ENCODE results near the gene SPHKAP. TPM values are rescaled to one million over a fixed set of nuclear protein-coding genes. Genes with fewer than 3 reads are reported as not detected.

Gene SPHKAP
- polyA plus RNA-seq, 1 donor (not counting 4 experiments of a cell fraction or from before 2014, with no cell fraction given), result not detected

- Histone ChIP-seq H3K27me3 (ENCODE audit: control insufficient read depth, extremely low read depth, insufficient read depth, low read length) (no peaks in the 10 kb centered on the region), H3K9ac (ENCODE audit: control insufficient read depth, extremely low read depth, insufficient read depth, low read length) (no peak overlapping the region), H3K4me1 (ENCODE audit: control insufficient read depth, extremely low read depth, insufficient read depth, low read length) (no peaks in the 10 kb centered on the region), H3K4me3 (ENCODE audit: control insufficient read depth in 2 of 3, extremely low read depth in 1 of 3, insufficient read depth in 2 of 3, low read depth in 1 of 3, low read length in 3 of 3) (no peak overlapping the region), H2AFZ (ENCODE audit: control insufficient read depth, low read length) (no peak overlapping the region), H3K9me1 (ENCODE audit: control insufficient read depth, extremely low read depth, insufficient read depth, low read length) (no peaks in the 10 kb centered on the region), H3K27ac (ENCODE audit: control insufficient read depth, insufficient read depth, low read length) (no peak overlapping the region), H3K36me3 (ENCODE audit: control insufficient read depth in 2 of 2, extremely low read depth in 1 of 2, insufficient read depth in 2 of 2, low read length in 2 of 2) (no peaks in the 10 kb centered on the region), H3K79me2 (ENCODE audit: control insufficient read depth, insufficient read depth, low read length) (no peaks in the 10 kb centered on the region), H4K20me1 (ENCODE audit: control insufficient read depth, extremely low read depth, insufficient read depth, low read length) (no peaks in the 10 kb centered on the region), H3K4me2 (ENCODE audit: control insufficient read depth, extremely low read depth, insufficient read depth, low read depth, low read length) (no peak overlapping the region), H3K9me3 (ENCODE audit: control insufficient read depth, low read depth, low read length) (no peaks in the 10 kb centered on the region)
- dilution Hi-C loops (cut with MboI; ENCODE audit: extremely low pct_ligation_motif_present, low sequenced_read_pairs), result no loop called here
- DNase-seq (ENCODE audit: low read depth, low spot score) (no peak), FAIRE-seq (no peak)
- no peak for TF ChIP-seq EZH2 (IDR thresholded peaks at IDR 0.05; ENCODE audit: low read length)
- TF ChIP-seq, protein P1, sequence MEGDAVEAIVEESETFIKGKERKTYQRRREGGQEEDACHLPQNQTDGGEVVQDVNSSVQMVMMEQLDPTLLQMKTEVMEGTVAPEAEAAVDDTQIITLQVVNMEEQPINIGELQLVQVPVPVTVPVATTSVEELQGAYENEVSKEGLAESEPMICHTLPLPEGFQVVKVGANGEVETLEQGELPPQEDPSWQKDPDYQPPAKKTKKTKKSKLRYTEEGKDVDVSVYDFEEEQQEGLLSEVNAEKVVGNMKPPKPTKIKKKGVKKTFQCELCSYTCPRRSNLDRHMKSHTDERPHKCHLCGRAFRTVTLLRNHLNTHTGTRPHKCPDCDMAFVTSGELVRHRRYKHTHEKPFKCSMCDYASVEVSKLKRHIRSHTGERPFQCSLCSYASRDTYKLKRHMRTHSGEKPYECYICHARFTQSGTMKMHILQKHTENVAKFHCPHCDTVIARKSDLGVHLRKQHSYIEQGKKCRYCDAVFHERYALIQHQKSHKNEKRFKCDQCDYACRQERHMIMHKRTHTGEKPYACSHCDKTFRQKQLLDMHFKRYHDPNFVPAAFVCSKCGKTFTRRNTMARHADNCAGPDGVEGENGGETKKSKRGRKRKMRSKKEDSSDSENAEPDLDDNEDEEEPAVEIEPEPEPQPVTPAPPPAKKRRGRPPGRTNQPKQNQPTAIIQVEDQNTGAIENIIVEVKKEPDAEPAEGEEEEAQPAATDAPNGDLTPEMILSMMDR (optimal IDR thresholded peaks at IDR 0.05 in 1 of 3, IDR thresholded peaks at IDR 0.05 in 1 of 3, conservative IDR thresholded peaks at IDR 0.05 in 1 of 3; ENCODE audit: extremely low read depth in 1 of 3, insufficient read depth in 2 of 3, low read length in 3 of 3), result no peak
Measured at GRCh38 chr2:228064796-228065315, 116.6 kb downstream of the SPHKAP start.

GRCh38 chr2:228064024-228064423 is 117.5 kb downstream of the SPHKAP start:
- Histone ChIP-seq H3K9ac (ENCODE audit: control insufficient read depth, extremely low read depth, insufficient read depth, low read length) (no peak overlapping the region), H3K4me1 (ENCODE audit: control insufficient read depth, extremely low read depth, insufficient read depth, low read length) (no peaks in the 10 kb centered on the region), H3K4me3 (ENCODE audit: control insufficient read depth in 2 of 3, extremely low read depth in 1 of 3, insufficient read depth in 2 of 3, low read depth in 1 of 3, low read length in 3 of 3) (no peak overlapping the region), H3K9me3 (ENCODE audit: control insufficient read depth, low read depth, low read length) (no peaks in the 10 kb centered on the region), H3K27ac (ENCODE audit: control insufficient read depth, insufficient read depth, low read length) (no peak overlapping the region), H2AFZ (ENCODE audit: control insufficient read depth, low read length) (no peak overlapping the region), H3K4me2 (ENCODE audit: control insufficient read depth, extremely low read depth, insufficient read depth, low read depth, low read length) (no peak overlapping the region), H4K20me1 (ENCODE audit: control insufficient read depth, extremely low read depth, insufficient read depth, low read length) (no peaks in the 10 kb centered on the region), H3K27me3 (ENCODE audit: control insufficient read depth, extremely low read depth, insufficient read depth, low read length) (no peaks in the 10 kb centered on the region), H3K36me3 (ENCODE audit: control insufficient read depth in 2 of 2, extremely low read depth in 1 of 2, insufficient read depth in 2 of 2, low read length in 2 of 2) (no peaks in the 10 kb centered on the region), H3K79me2 (ENCODE audit: control insufficient read depth, insufficient read depth, low read length) (no peaks in the 10 kb centered on the region), H3K9me1 (ENCODE audit: control insufficient read depth, extremely low read depth, insufficient read depth, low read length) (no peaks in the 10 kb centered on the region)
- TF ChIP-seq EZH2 (IDR thresholded peaks at IDR 0.05; ENCODE audit: low read length), result no peak
- TF ChIP-seq, protein P1 (optimal IDR thresholded peaks at IDR 0.05 in 1 of 3, IDR thresholded peaks at IDR 0.05 in 1 of 3, conservative IDR thresholded peaks at IDR 0.05 in 1 of 3; ENCODE audit: extremely low read depth in 1 of 3, insufficient read depth in 2 of 3, low read length in 3 of 3), result no peak
- FAIRE-seq, result no peak
- DNase-seq (ENCODE audit: low read depth, low spot score), result no peak
- dilution Hi-C loops (cut with MboI; ENCODE audit: extremely low pct_ligation_motif_present, low sequenced_read_pairs), result no loop called here

Measured in keratinocyte (primary cell).